K562 (cell line): ENCODE measurements around the gene SIRPB2. TPM values are rescaled to one million over a fixed set of nuclear protein-coding genes. Genes with fewer than 3 reads are reported as not detected.

Experiments
- BRD9 ChIP-seq: fragments of 450-650 bp; IDR thresholded peaks from 2 replicates; pipeline ENCODE4 v1.6.1; 2018; ENCODE audit warnings: low read depth; ENCODE audit not compliant: partially characterized antibody
- ELF1 ChIP-seq: fragments of 200-800 bp; sonication (Bioruptor generic); IDR thresholded peaks from 2 replicates; pipeline ENCODE4 v1.6.1; 2016; ENCODE audit warnings: missing genetic modification characterization, missing compliant biosample characterization
- FOXJ2 ChIP-seq: fragments of 200-800 bp; sonication (Bioruptor generic); IDR thresholded peaks from 2 replicates; pipeline ENCODE4 v1.6.1; 2016; ENCODE audit warnings: missing genetic modification characterization, missing compliant biosample characterization
- HDAC1 ChIP-seq, 2 experiments: fragments of 450-650 bp; IDR thresholded peaks; 2 replicates each; pipeline ENCODE4 v1.6.1; 2016 to 2017; ENCODE audit warnings: inconsistent platforms in 1 of 2, mild to moderate bottlenecking in 1 of 2, moderate library complexity in 1 of 2
- HMG20B ChIP-seq: fragments of 250-450 bp; sonication (Bioruptor Pico); IDR thresholded peaks from 2 replicates; pipeline ENCODE4 v1.5.0; 2021; ENCODE audit warnings: mild to moderate bottlenecking
- HNRNPL ChIP-seq: fragments of 200-400 bp; formaldehyde crosslinking; IDR thresholded peaks from 2 replicates; pipeline ENCODE4 v1.6.1; 2017; ENCODE audit warnings: low read depth, mild to moderate bottlenecking, low read length
- KAT2B ChIP-seq: IDR thresholded peaks from one replicate; pipeline ENCODE4 v1.6.1; 2012; ENCODE audit warnings: low read depth, mild to moderate bottlenecking, control low read depth, inconsistent platforms, low read length, moderate library complexity
- POLR3A ChIP-seq: IDR thresholded peaks from 2 replicates; pipeline ENCODE4 v1.6.1; 2011; ENCODE audit warnings: borderline replicate concordance, mild to moderate bottlenecking, moderate library complexity; ENCODE audit not compliant: insufficient read length, insufficient read depth; ENCODE audit errors: extremely low read depth
- TARDBP ChIP-seq: fragments of 450-650 bp; IDR thresholded peaks from 2 replicates; pipeline ENCODE4 v1.6.1; 2016
- polyA plus RNA-seq, 8 experiments: library from polyadenylated mRNA; depleted of rRNA in 4 of 8; stranded (reverse) in 5 of 8; unstranded in 3 of 8; fragments of >200 nt; fragmentation: Nextera tagmentation in 2 of 8; fragmentation: Illumina TruSeq in 1 of 8; extraction: Ambion mirVana in 2 of 8; extraction: Trizol in 1 of 8; gene quantifications; 2 replicates each; pipeline versions ENCODE4 v1.2.1 to v1.2.3, GENCODE V29; 2011 to 2014; ENCODE audit warnings: inconsistent platforms in 1 of 8, missing spikeins in 1 of 8
- total RNA-seq, 7 experiments: library from RNA; depleted of rRNA in 6 of 7; stranded (reverse); fragments of >200 nt in 6 of 7; fragmentation: Illumina TruSeq in 2 of 7; extraction: Trizol in 2 of 7; gene quantifications; 2 replicates each; pipeline versions ENCODE4 v1.2.1 to v1.2.3, GENCODE V29; 2011 to 2021; ENCODE audit warnings: low replicate concordance in 1 of 7
- TF ChIP-seq, protein P1 (sequence below): fragments of 450-650 bp; IDR thresholded peaks from 2 replicates; pipeline ENCODE4 v1.6.1; 2016; ENCODE audit warnings: mild to moderate bottlenecking, moderate library complexity
- TF ChIP-seq, protein P2 (sequence below): fragments of 450-650 bp; IDR thresholded peaks from 2 replicates; pipeline ENCODE4 v1.6.1; 2016; ENCODE audit warnings: borderline replicate concordance
- TF ChIP-seq, protein P3 (sequence below), 2 experiments: fragments of 450-650 bp; IDR thresholded peaks; 2 replicates each; pipeline ENCODE4 v1.6.1; 2016

The SIRPB2 gene
- total and polyA plus RNA-seq, 9 of the 15 experiments (the other 6 are each of a cell fraction or from before 2014, with no cell fraction given), result 0.07 TPM; not detected in 7

DNA sequence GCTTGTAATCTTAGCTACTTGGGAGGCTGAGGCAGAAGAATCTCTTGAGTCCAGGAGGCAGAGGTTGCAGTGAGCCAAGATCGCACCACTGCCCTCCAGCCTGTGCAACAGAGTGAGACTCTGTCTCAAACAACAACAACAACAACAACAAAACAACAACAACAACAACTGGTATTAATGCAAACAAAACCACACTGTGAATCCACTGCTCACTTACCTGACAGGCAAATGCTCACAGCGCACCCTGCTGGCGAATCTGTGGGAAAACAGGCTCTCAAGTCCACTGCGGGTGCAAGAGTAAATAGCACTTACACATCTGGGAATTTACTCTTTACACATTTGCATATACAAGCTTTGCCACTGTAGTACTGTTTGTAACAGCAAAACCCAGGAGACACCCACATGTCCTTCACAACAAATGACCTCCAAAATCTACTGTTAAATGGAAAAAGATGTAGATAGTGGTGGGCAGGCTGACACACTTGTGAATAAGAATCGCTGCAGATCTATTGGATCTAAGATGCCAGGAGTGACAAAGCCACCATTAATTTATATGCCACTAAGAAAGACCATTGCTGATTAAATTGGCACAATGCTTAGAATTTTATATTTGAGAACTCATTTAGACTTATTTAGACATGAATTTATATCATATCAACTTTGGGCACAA, 53.9 kb downstream of the SIRPB2 start (continued):
- TF ChIP-seq, protein P1, sequence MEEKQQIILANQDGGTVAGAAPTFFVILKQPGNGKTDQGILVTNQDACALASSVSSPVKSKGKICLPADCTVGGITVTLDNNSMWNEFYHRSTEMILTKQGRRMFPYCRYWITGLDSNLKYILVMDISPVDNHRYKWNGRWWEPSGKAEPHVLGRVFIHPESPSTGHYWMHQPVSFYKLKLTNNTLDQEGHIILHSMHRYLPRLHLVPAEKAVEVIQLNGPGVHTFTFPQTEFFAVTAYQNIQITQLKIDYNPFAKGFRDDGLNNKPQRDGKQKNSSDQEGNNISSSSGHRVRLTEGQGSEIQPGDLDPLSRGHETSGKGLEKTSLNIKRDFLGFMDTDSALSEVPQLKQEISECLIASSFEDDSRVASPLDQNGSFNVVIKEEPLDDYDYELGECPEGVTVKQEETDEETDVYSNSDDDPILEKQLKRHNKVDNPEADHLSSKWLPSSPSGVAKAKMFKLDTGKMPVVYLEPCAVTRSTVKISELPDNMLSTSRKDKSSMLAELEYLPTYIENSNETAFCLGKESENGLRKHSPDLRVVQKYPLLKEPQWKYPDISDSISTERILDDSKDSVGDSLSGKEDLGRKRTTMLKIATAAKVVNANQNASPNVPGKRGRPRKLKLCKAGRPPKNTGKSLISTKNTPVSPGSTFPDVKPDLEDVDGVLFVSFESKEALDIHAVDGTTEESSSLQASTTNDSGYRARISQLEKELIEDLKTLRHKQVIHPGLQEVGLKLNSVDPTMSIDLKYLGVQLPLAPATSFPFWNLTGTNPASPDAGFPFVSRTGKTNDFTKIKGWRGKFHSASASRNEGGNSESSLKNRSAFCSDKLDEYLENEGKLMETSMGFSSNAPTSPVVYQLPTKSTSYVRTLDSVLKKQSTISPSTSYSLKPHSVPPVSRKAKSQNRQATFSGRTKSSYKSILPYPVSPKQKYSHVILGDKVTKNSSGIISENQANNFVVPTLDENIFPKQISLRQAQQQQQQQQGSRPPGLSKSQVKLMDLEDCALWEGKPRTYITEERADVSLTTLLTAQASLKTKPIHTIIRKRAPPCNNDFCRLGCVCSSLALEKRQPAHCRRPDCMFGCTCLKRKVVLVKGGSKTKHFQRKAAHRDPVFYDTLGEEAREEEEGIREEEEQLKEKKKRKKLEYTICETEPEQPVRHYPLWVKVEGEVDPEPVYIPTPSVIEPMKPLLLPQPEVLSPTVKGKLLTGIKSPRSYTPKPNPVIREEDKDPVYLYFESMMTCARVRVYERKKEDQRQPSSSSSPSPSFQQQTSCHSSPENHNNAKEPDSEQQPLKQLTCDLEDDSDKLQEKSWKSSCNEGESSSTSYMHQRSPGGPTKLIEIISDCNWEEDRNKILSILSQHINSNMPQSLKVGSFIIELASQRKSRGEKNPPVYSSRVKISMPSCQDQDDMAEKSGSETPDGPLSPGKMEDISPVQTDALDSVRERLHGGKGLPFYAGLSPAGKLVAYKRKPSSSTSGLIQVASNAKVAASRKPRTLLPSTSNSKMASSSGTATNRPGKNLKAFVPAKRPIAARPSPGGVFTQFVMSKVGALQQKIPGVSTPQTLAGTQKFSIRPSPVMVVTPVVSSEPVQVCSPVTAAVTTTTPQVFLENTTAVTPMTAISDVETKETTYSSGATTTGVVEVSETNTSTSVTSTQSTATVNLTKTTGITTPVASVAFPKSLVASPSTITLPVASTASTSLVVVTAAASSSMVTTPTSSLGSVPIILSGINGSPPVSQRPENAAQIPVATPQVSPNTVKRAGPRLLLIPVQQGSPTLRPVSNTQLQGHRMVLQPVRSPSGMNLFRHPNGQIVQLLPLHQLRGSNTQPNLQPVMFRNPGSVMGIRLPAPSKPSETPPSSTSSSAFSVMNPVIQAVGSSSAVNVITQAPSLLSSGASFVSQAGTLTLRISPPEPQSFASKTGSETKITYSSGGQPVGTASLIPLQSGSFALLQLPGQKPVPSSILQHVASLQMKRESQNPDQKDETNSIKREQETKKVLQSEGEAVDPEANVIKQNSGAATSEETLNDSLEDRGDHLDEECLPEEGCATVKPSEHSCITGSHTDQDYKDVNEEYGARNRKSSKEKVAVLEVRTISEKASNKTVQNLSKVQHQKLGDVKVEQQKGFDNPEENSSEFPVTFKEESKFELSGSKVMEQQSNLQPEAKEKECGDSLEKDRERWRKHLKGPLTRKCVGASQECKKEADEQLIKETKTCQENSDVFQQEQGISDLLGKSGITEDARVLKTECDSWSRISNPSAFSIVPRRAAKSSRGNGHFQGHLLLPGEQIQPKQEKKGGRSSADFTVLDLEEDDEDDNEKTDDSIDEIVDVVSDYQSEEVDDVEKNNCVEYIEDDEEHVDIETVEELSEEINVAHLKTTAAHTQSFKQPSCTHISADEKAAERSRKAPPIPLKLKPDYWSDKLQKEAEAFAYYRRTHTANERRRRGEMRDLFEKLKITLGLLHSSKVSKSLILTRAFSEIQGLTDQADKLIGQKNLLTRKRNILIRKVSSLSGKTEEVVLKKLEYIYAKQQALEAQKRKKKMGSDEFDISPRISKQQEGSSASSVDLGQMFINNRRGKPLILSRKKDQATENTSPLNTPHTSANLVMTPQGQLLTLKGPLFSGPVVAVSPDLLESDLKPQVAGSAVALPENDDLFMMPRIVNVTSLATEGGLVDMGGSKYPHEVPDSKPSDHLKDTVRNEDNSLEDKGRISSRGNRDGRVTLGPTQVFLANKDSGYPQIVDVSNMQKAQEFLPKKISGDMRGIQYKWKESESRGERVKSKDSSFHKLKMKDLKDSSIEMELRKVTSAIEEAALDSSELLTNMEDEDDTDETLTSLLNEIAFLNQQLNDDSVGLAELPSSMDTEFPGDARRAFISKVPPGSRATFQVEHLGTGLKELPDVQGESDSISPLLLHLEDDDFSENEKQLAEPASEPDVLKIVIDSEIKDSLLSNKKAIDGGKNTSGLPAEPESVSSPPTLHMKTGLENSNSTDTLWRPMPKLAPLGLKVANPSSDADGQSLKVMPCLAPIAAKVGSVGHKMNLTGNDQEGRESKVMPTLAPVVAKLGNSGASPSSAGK, result no peak
- TF ChIP-seq FOXJ2 (tag), result no peak
- TF ChIP-seq, protein P2, sequence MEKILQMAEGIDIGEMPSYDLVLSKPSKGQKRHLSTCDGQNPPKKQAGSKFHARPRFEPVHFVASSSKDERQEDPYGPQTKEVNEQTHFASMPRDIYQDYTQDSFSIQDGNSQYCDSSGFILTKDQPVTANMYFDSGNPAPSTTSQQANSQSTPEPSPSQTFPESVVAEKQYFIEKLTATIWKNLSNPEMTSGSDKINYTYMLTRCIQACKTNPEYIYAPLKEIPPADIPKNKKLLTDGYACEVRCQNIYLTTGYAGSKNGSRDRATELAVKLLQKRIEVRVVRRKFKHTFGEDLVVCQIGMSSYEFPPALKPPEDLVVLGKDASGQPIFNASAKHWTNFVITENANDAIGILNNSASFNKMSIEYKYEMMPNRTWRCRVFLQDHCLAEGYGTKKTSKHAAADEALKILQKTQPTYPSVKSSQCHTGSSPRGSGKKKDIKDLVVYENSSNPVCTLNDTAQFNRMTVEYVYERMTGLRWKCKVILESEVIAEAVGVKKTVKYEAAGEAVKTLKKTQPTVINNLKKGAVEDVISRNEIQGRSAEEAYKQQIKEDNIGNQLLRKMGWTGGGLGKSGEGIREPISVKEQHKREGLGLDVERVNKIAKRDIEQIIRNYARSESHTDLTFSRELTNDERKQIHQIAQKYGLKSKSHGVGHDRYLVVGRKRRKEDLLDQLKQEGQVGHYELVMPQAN, result no peak
- 0 out of 4 replicates have a peak, but pooled peaks of 1 of the 2 experiments have one; percentile 37 for TF ChIP-seq HDAC1 (IDR thresholded peaks at IDR 0.05)
- no peak for TF ChIP-seq KAT2B
- TF ChIP-seq TARDBP, result no peak
- TF ChIP-seq HNRNPL, result no peak
- TF ChIP-seq BRD9, result peak; percentile 47
- no peak for TF ChIP-seq POLR3A
- no peak for TF ChIP-seq ELF1 (tag)
- TF ChIP-seq HMG20B (CRISPR knock-in tag), result no peak
- TF ChIP-seq, protein P3, sequence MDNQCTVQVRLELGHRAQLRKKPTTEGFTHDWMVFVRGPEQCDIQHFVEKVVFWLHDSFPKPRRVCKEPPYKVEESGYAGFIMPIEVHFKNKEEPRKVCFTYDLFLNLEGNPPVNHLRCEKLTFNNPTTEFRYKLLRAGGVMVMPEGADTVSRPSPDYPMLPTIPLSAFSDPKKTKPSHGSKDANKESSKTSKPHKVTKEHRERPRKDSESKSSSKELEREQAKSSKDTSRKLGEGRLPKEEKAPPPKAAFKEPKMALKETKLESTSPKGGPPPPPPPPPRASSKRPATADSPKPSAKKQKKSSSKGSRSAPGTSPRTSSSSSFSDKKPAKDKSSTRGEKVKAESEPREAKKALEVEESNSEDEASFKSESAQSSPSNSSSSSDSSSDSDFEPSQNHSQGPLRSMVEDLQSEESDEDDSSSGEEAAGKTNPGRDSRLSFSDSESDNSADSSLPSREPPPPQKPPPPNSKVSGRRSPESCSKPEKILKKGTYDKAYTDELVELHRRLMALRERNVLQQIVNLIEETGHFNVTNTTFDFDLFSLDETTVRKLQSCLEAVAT (IDR thresholded peaks at IDR 0.05), result 0 out of 4 replicates have a peak, but pooled peaks of 1 of the 2 experiments have one; percentile 15
